ENCODE measurements around the gene METTL24.
"Not testable (repeated sequence)": the region's sequence is repeated elsewhere in the genome, so short reads cannot be mapped to it uniquely, and the experiment has no call there.

METTL24 gene

DNA sequence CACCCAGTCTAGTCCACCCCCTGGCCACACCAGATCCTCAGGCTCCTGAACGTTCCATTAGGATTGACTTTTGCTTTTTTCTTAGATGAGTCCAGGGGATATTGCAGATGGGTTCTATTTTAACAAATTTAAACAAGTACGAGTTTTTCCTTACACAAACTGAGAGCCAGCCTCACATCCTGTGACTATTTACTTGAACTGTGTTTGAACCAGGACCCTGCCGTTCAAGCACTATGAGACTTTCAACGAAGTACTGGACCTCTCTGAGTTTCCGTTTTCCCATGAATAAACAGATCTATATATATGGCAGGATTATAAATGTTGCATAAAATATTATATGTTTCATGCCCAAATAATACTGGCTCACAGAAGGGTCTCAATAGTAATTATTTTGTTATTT lies 1.4 kb upstream of the METTL24 start:
- no peak for DNase-seq

DNA sequence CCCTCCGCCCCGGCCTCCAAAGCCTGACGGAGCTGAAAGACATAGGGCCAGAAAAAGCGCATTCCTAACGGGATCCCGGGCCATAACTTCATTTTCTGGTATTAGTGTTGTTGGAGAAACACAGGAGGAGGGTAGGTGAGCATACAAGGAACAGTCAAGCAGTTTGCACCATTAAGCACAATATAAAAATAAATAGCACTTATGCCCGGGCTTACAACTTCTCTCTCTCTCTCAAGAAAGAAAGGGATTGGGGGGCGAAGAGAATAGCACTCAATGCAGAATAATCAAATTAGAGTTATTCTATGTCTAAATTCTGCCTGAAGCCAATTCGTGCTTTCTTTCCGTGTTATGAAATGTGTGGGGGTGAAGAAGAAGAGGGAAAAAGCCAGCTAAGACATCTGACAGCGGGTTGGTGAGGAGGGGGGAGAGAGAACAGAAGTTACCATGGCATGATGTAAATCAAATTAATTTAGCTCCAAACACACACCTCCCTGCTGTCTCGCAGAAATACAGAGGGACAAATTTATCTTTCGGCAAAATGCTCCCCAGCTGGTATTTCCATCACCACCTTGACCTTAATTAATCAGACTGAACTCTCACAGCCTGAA lies 508 bp upstream of the METTL24 start:
- peak; percentile 31 for DNase-seq

- DNase-seq = peak; percentile 57
Observed at GRCh38 chr6:110357298-110357663, 868 bp downstream of the METTL24 start.

DNA sequence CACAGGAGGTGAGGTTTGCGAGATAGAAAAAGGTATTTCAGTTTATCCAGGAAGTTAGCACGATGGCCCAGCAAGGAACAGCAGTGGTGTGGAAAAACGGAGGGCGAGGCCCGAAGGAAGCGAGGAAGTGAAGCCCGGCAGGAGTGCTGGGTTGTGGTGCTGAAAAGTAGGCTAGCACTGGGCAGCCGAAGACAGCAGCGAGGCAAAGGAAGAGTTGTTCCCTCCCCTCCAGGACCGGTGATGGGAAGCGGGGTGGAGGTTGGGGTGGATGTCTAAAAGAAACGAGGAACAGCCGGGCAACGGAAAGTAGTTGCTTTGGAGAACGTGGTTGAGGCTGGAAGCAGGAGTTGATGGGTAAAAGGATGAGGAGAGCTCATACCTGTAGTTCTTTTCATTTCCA lies 1.4 kb downstream of the METTL24 start:
- DNase-seq = no peak

DNA sequence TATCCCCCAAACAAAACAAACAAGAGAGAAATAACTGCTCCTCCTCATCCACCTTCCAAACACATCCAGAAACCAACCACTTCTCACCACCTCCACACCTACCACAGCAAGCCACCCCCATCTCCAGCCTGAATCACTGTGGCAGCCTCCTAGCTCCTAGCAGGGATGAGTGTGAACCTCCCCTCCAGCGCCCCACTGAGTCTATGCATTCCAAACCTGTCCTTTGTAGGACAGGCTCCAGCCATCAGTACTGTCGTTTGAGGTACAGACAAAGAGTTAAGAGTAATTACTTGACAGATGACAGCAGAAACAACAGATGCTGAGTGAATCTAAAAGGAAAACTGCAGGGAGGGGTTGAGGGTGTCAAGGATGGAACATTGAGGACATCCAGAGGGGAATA lies 2.4 kb downstream of the METTL24 start:
- peak; percentile 9 for DNase-seq

DNA sequence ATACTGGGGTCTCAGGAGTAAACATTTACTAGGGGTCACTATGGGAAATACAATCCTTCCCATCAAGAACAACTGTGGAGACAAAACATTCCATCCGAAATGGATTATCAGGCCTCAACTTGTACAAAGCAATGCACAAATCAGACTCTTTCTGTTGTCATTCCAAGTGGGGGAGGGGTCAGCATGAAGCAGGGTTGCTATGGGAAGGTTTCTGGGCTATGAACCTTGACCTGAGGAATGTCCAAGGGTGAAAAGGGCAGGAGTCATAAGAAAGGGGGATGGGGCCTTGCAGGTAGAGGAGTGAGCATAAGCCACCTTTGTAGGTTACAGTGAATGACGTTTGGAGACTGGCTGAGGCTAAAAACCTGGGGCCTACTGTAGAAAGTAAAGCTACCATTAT lies 3.1 kb downstream of the METTL24 start:
- no peak for DNase-seq

DNA sequence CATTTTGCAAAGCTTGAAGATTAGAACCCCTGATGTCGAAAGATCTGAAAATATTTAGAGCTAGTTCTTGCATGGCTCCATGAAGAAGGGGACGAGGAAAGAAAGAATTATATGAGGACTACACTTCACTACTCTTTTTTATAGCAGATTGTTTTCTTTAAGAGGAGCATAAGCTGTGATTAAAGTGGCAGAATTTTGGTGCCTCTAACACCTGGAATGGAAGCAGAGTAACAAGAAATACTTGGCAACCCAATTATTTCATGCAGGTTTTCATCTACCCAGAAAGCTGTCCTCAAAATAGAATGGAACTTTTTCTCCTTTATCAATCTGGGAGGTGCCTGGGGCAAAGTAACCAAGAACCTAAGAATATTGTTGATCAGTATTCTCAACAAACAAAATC lies 4.0 kb downstream of the METTL24 start:
- DNase-seq = no peak

- no peak for DNase-seq
Observed at GRCh38 chr6:110353457-110354001, 4.6 kb downstream of the METTL24 start.

DNA sequence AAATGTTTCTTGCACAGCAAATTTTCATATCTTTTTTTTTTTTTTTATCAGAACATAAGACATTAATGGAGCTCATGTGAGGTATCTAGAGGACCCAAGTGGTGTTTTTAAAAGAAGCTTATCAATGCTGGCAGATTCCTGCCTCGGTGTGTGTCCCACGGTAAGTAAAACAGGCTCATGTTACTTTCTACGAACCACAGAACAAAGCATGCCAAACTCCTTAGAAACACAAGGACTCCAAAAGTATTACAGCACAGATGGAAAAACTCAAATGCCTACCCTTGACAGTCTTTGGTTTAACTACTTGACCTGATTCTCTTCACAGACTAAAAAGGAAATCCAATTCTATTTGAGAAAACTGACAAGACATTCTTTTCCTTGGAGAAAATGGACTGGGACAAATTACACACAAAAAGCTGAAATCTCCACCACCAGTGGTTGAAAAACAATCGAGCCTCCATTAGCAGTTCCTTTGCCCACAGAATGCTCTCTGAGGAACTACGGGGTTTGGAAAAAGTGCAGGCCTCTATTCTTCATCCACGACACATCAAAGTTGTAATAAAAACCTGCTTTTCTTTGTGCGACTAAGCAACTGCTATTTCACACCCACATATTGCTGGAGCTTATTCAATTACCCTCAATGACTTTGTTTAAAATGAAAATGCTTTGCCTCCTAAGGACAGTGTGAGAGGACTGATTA lies 5.4 kb downstream of the METTL24 start:
- no peak for DNase-seq

DNA sequence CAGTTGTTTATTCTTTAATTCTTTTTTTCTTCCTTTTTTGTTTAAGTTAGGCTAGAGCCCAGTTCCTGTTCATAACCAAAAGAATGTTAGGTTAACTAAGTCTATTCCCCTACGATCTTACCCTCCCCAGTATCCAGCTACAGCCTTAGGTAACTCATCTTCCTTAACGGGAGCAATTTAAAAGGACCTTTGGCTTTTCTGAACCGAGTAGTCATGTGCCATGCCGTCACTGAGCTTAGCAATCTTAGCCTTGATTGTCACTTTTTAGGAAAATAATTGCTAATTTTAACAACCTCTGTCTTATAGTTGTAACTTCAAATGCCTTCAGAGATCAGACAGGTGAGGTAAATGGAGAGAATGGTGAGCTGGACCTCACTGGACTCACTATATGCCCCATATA lies 6.2 kb downstream of the METTL24 start:
- no peak for DNase-seq

DNA sequence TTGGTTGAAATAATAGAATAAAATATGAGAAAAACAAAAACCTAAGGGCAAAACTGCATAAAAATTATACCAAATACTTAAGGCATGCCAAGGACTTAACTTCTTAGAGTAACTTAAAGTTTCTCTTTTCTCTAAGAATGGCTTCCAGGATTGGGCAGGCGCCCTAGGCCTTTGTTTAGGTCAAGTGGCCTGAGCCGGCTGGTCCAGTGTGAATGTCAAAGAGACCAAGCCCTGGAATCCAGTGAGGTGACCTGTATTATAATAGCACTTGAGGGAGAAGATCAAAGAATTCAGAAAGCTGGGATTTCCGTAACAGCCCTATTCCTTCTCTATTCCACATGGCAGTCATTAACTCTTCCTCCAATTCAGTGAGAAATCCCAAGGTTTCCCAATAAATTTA lies 6.6 kb downstream of the METTL24 start:
- no peak for DNase-seq

GRCh38 chr6:110350593-110350992 lies 7.6 kb downstream of the METTL24 start:
- not testable (repeated sequence) for DNase-seq

- DNase-seq = no peak
Observed at GRCh38 chr6:110348961-110349690, 9.0 kb downstream of the METTL24 start.

GRCh38 chr6:110345025-110345424 lies 13.1 kb downstream of the METTL24 start:
- no peak for DNase-seq

- no peak for DNase-seq
Observed at GRCh38 chr6:110342759-110343158, 15.4 kb downstream of the METTL24 start.

GRCh38 chr6:110341663-110342596 lies 16.2 kb downstream of the METTL24 start:
- DNase-seq = peak; percentile 52

GRCh38 chr6:110341067-110341466 lies 17.1 kb downstream of the METTL24 start:
- DNase-seq = no peak

DNA sequence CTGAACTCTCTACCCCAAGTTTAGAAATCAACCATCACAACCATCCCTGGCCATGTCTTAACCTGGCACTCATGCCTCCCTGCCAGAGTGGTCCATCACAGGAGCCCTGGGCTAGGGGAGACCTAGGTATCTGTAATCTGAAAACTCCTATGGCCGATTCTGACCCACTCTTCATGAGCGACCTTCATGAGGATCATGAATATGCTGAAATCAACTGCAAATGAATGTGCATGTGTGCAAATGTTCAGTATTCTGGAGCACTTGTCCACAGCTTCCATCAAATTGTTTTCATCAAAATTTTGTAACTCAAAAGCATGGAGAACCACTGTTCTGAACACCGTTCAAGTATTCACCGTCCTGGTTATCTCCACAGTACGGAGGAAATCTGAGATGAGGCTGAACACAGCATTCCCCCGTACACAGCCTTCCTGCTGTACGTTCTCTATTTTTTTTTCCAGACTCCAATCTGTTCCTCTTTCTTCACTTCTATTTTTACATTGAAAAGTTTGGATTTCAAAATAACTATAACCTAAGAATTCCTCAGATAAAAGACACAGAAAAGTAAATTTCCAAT lies 17.7 kb downstream of the METTL24 start:
- no peak for DNase-seq

DNA sequence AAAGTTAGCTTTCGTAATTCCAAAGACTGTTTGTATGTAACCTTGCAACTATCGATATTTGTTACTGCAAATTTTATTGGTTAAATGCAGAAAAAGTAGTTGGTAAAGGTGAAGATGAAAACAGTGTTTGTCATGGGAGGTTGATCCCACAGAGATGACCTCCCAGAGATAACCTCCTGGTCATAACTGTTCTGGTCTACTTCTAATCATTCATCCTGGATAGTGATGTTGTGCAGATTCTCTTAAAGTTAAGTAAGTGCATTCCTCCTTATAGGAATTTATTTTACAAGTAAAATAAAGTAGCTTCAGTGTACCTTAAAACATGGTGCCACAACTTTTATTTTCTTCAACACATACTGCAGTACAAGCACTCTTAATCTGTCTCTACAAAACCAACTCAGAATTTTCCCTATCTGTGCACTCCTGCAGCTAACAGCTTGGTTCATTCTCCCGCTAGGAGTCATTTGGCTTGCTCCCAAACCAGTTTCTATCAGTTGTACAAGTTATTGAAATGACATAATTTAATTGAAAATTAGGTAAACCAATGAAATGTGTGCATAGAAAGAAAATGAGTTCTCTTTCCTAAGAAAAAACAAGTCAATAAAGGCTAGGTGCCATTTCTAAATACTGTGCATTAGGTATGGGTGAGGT lies 19.2 kb downstream of the METTL24 start:
- no peak for DNase-seq

GRCh38 chr6:110337486-110337885 lies 20.7 kb downstream of the METTL24 start:
- DNase-seq = no peak

DNA sequence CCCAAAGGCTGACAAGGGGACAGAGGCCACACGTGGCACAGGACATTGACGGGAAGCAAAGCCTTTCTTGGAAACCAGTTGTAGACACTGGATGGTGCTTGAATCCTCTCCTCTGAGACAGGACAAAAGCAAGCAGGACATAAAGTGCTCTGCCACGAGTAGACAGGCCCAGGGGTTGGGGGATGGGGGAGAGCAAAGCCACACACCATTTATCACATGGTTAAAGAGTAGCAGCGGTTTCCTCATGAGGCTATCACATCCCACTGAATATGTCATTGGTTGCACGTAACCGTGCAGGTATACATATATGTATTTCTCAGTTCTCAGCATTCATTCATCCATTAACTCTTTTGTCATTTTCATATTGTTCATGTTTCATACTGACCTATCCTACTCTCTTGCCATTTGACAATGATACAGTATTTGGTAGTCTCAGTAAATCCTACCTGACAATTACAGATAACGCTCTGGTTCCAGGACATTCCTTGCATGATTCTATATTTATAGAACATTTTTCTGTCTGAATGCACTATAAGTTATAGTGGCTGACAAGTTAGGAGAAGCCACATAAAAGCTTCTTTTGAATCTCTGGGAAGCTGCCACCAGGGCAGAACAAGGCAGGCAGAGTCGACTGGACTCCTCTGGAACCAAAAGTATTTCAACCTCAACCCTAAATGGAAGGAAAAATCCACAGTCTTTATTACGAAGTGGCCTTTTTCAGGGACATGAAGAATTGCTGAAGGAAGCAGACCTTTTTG lies 23.5 kb downstream of the METTL24 start:
- DNase-seq = no peak

Measured in NCI-H146 (cell line).